ENCODE measurements around the gene SH3BP4. TPM values are rescaled to one million over a fixed set of nuclear protein-coding genes. Genes with fewer than 3 reads are reported as not detected.

Gene SH3BP4
- total and polyA plus RNA-seq, 2 of the 13 experiments (the other 11 are each of a cell fraction or from before 2014, with no cell fraction given) = 34.6 to 99.1 TPM

DNA sequence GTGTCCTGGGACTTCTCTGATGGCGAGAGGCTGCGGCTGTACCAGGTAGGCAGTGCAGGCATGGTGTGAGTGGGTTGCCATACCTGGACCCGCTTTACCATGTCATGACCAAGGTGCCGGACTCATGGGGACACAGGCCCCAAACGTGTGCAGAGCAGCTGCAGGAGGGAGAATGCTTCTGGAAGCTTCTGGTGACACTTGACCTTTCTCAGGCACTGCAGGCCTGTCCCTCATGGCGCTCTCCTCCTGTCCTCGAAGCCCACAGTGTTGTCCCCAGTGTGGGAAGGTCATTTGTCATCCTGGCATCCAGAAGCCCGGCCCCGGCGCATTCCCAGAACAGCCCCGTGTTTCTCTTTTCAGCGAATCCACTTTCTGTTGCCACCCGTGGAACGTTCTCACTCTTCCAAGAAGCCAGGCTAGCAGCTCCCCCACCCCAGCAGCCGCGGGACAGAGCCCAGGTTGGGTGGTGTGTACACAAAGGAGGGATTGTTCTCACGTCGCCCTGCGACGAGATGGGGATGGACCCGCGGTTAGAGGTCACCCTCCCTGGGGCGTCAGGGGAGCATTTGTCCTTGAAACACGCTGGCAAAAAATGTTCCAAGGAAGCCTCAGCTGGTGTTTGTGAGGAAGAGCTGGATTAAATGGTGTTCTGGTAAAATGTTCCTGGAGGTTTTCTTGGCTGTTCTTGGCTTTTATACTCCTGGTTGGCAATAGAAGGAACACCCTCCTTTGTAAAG lies 43.7 kb downstream of the SH3BP4 start (continued):
- TF ChIP-seq, protein P1, sequence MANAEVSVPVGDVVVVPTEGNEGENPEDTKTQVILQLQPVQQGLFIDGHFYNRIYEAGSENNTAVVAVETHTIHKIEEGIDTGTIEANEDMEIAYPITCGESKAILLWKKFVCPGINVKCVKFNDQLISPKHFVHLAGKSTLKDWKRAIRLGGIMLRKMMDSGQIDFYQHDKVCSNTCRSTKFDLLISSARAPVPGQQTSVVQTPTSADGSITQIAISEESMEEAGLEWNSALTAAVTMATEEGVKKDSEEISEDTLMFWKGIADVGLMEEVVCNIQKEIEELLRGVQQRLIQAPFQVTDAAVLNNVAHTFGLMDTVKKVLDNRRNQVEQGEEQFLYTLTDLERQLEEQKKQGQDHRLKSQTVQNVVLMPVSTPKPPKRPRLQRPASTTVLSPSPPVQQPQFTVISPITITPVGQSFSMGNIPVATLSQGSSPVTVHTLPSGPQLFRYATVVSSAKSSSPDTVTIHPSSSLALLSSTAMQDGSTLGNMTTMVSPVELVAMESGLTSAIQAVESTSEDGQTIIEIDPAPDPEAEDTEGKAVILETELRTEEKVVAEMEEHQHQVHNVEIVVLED (CRISPR knock-in tag; IDR thresholded peaks at IDR 0.05; ENCODE audit: borderline replicate concordance) = no peak
- TF ChIP-seq RBM39 (IDR thresholded peaks at IDR 0.05; ENCODE audit: low read depth, low read length, poor library complexity, severe bottlenecking) = peak; percentile 63
- TF ChIP-seq, protein P2, sequence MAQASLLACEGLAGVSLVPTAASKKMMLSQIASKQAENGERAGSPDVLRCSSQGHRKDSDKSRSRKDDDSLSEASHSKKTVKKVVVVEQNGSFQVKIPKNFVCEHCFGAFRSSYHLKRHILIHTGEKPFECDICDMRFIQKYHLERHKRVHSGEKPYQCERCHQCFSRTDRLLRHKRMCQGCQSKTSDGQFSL (CRISPR knock-in tag; IDR thresholded peaks at IDR 0.05) = peak; percentile 80; the same call in 1 of the 2 replicates
- TF ChIP-seq, protein P3, sequence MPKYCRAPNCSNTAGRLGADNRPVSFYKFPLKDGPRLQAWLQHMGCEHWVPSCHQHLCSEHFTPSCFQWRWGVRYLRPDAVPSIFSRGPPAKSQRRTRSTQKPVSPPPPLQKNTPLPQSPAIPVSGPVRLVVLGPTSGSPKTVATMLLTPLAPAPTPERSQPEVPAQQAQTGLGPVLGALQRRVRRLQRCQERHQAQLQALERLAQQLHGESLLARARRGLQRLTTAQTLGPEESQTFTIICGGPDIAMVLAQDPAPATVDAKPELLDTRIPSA (CRISPR knock-in tag; IDR thresholded peaks at IDR 0.05; ENCODE audit: borderline replicate concordance) = no peak
- peak; percentile 66; the same call in 1 of the 2 replicates for TF ChIP-seq ZFP36L1 (CRISPR knock-in tag; IDR thresholded peaks at IDR 0.05)
- 0 out of 2 replicates have a peak, but pooled peaks have one; percentile 17 for TF ChIP-seq SALL2 (CRISPR knock-in tag; IDR thresholded peaks at IDR 0.05)
- TF ChIP-seq ZNF205 (CRISPR knock-in tag; IDR thresholded peaks at IDR 0.05) = 0 out of 2 replicates have a peak, but pooled peaks have one; percentile 46
- TF ChIP-seq ZNF614 (CRISPR knock-in tag; IDR thresholded peaks at IDR 0.05; ENCODE audit: borderline replicate concordance) = peak; percentile 81
- no peak for TF ChIP-seq ZKSCAN1 (IDR thresholded peaks at IDR 0.05; ENCODE audit: low read length)
- peak; percentile 25; the same call in 1 of the 2 replicates for TF ChIP-seq NKX3-1 (CRISPR knock-in tag; IDR thresholded peaks at IDR 0.05)
- TF ChIP-seq NR2F2 (IDR thresholded peaks at IDR 0.05; ENCODE audit: borderline replicate concordance, low read depth) = peak; percentile 75
- peak; percentile 36 for TF ChIP-seq KLF15 (CRISPR knock-in tag; IDR thresholded peaks at IDR 0.05; ENCODE audit: borderline replicate concordance)
- TF ChIP-seq KDM3A (CRISPR knock-in tag; IDR thresholded peaks at IDR 0.05; ENCODE audit: low read depth) = peak; percentile 46; the same call in 1 of the 2 replicates
- TF ChIP-seq FOSL2 (CRISPR knock-in tag; IDR thresholded peaks at IDR 0.05) = peak; percentile 63
- peak; percentile 84 for TF ChIP-seq BCL6 (CRISPR knock-in tag; IDR thresholded peaks at IDR 0.05)
- TF ChIP-seq, protein P4, sequence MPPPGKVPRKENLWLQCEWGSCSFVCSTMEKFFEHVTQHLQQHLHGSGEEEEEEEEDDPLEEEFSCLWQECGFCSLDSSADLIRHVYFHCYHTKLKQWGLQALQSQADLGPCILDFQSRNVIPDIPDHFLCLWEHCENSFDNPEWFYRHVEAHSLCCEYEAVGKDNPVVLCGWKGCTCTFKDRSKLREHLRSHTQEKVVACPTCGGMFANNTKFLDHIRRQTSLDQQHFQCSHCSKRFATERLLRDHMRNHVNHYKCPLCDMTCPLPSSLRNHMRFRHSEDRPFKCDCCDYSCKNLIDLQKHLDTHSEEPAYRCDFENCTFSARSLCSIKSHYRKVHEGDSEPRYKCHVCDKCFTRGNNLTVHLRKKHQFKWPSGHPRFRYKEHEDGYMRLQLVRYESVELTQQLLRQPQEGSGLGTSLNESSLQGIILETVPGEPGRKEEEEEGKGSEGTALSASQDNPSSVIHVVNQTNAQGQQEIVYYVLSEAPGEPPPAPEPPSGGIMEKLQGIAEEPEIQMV (CRISPR knock-in tag; IDR thresholded peaks at IDR 0.05; ENCODE audit: low read depth) = no peak
- TF ChIP-seq AGO2 (optimal IDR thresholded peaks at IDR 0.05; ENCODE audit: low read depth, low read length) = peak; percentile 62
- TF ChIP-seq SOX5 (CRISPR knock-in tag; IDR thresholded peaks at IDR 0.05; ENCODE audit: borderline replicate concordance) = peak; percentile 86
- TF ChIP-seq ZNF253 (CRISPR knock-in tag; IDR thresholded peaks at IDR 0.05; ENCODE audit: borderline replicate concordance) = peak; percentile 32
- peak; percentile 84 for TF ChIP-seq SALL1 (CRISPR knock-in tag; IDR thresholded peaks at IDR 0.05)
- 0 out of 2 replicates have a peak, but pooled peaks have one; percentile 60 for TF ChIP-seq ZMAT3 (CRISPR knock-in tag; conservative IDR thresholded peaks at IDR 0.05)
- TF ChIP-seq, protein P5, sequence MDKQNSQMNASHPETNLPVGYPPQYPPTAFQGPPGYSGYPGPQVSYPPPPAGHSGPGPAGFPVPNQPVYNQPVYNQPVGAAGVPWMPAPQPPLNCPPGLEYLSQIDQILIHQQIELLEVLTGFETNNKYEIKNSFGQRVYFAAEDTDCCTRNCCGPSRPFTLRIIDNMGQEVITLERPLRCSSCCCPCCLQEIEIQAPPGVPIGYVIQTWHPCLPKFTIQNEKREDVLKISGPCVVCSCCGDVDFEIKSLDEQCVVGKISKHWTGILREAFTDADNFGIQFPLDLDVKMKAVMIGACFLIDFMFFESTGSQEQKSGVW (CRISPR knock-in tag; IDR thresholded peaks at IDR 0.05; ENCODE audit: borderline replicate concordance) = no peak
- TF ChIP-seq, protein P6, sequence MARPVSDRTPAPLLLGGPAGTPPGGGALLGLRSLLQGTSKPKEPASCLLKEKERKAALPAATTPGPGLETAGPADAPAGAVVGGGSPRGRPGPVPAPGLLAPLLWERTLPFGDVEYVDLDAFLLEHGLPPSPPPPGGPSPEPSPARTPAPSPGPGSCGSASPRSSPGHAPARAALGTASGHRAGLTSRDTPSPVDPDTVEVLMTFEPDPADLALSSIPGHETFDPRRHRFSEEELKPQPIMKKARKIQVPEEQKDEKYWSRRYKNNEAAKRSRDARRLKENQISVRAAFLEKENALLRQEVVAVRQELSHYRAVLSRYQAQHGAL (CRISPR knock-in tag; IDR thresholded peaks at IDR 0.05; ENCODE audit: not compliant biosample characterization) = no peak
- TF ChIP-seq KLF11 (CRISPR knock-in tag; IDR thresholded peaks at IDR 0.05) = peak; percentile 51; the same call in 1 of the 2 replicates

Measured in HepG2 (cell line).